Omental fat pad (tissue), 4 donors: ENCODE results near the gene ITSN1. TPM values are rescaled to one million over a fixed set of nuclear protein-coding genes. Genes with fewer than 3 reads are reported as not detected.

Experiments used
- ATAC-seq: fragments of 150-250 bp; one replicate; pipeline ENCODE4 v1.9.1; 2016; ENCODE audit warnings: mild to moderate bottlenecking, moderate library complexity; ENCODE audit not compliant: low FRiP score
- DNase-seq: peaks from one replicate; pipeline ENCODE4 v3.0.0-alpha.2; 2019; ENCODE audit warnings: low spot score
- total RNA-seq, 4 donors: library from RNA; depleted of rRNA; stranded (reverse); fragments of >200 nt; gene quantifications; one replicate each; pipeline ENCODE4 v1.1.0, GENCODE V29; 2016
- TF ChIP-seq, protein P1 (sequence below), 3 donors: fragments of 450-650 bp; IDR thresholded peaks; one replicate each; pipeline ENCODE4 v1.5.1; 2016 to 2017; ENCODE audit warnings: antibody characterized with exemption in 3 of 3, mild to moderate bottlenecking in 3 of 3, moderate library complexity in 2 of 3

Gene ITSN1
- total RNA-seq, 4 donors from 2014 or later = 71.4 to 248 (median 151) TPM

DNA sequence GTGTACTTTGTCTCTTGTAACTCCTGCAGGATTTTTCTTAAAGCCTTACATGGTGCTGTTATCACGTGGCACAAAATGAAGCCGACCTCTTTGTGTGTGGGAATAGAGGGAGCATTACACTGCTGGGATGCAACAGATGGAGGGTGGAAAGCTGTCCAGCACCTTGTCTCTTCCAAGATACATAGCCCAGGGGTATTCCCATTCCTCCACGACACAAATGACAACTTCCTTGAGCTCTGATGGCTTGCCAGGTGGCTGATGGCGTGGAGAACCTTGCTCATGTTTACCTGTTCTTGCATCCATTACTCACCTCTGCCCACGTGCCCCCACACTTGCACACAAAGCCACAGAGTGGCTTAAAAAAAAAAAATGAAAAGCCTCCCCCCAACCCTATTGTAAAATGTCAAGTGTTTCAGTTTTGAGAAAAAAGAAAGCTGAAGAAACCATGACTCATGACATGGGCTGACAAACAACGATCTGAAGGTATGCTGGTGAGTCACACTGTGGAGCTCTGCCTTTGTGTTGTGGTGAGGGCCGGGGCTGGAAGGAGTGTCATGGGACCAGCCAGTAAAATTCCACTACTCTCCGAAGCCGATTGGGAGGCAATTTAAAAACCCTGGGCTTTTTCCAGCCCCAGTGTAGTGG is 305.3 kb downstream of the ITSN1 start:
- TF ChIP-seq, protein P1, sequence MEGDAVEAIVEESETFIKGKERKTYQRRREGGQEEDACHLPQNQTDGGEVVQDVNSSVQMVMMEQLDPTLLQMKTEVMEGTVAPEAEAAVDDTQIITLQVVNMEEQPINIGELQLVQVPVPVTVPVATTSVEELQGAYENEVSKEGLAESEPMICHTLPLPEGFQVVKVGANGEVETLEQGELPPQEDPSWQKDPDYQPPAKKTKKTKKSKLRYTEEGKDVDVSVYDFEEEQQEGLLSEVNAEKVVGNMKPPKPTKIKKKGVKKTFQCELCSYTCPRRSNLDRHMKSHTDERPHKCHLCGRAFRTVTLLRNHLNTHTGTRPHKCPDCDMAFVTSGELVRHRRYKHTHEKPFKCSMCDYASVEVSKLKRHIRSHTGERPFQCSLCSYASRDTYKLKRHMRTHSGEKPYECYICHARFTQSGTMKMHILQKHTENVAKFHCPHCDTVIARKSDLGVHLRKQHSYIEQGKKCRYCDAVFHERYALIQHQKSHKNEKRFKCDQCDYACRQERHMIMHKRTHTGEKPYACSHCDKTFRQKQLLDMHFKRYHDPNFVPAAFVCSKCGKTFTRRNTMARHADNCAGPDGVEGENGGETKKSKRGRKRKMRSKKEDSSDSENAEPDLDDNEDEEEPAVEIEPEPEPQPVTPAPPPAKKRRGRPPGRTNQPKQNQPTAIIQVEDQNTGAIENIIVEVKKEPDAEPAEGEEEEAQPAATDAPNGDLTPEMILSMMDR (IDR thresholded peaks at IDR 0.05) = no peak
- peak; percentile 69 for DNase-seq

DNA sequence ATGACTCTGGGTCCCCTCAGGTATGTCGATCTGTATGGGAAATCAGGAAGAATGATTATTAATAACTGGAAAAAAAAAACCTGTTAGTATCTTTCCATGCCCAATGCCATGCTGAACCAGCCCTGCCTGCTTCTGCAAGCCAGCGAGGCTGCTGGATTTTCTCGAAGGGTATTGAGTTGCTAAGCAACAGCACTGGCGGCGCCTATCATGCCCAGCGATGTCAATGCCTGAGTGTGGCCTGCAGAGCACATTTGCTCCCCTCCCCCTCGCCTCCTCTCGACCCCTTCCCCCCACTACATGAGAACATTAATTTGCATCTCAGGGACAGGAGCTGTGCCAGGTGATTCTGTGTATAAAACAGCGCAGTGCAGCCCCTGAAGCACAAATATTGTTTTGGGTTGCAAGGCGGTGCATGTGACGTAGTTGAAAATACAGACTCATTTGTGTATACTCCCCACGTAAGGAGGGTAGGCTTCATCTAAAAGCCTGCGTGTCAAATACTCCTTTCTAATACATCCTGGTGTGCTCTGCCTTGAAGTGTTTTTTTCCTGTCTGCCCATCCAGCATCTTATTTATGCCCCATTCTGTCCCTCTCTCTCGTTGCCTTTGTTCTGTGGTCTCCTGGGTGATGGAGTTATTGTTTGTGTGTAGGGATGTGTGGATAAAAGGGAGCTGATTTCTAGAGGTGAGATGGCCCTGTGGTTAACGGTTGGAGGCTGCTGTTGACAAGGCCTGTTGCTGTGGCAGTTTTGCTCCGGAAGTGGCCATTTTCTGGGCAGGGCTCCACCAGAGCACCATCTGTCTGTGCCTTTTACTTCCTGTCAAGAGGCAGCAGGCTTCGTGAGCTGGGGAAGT is 306.0 kb downstream of the ITSN1 start:
- DNase-seq = no peak
- ATAC-seq = no peak
- TF ChIP-seq, protein P1 (IDR thresholded peaks at IDR 0.05) = no peak

More for the DNA sequence above, 305.3 kb downstream of the ITSN1 start:
- peak; percentile 96 for ATAC-seq

DNA sequence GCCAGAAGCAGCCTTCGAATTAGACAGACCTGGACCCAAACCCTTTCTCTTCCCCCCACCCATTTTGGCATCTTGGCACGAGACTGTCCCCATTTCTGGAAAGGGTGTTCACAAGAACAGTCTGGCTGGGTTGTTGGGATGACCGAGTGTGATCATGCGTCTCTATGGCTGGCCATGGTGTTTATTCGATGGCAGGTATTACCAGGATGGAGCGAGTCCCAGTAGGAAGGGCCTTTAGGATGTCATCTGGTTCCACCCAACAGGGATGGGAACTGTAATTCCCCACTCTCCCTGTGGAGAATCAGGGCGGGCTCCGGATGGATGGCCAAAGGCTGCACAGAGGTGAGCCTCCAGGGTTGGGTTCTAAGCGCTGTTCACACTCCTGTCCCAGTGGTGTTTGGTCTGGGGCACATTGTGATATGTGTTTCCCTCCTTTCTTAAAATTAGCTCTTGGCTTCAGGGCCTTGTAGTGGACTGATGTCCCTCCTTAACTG is 306.7 kb downstream of the ITSN1 start:
- ATAC-seq (no peak), DNase-seq (no peak)
- TF ChIP-seq, protein P1 (IDR thresholded peaks at IDR 0.05) = no peak

Other genes with a start within 250 kb of the ITSN1 start
- gene IFNGR2, start 239.1 kb upstream of the ITSN1 start, total RNA-seq = 100 to 1,000 TPM in 1 of 4 donors, 10 to 100 TPM in 3; 69.5 to 121 (median 82.4) TPM
- gene TMEM50B, start 162.5 kb upstream of the ITSN1 start, total RNA-seq = 10 to 100 TPM; 53.8 to 83.5 (median 57.0) TPM
- gene DNAJC28, start 150.8 kb upstream of the ITSN1 start, total RNA-seq = 1 to 10 TPM; 1.0 to 2.0 (median 1.3) TPM
- gene GART, start 100.4 kb upstream of the ITSN1 start, total RNA-seq = 100 to 1,000 TPM; 102 to 208 (median 127) TPM
- gene SON, start 99.5 kb upstream of the ITSN1 start, total RNA-seq = 100 to 1,000 TPM; 244 to 508 (median 432) TPM
- 10 to 100 TPM in 2 of 4 donors, 1 to 10 TPM in 2; 5.0 to 15.3 (median 9.0) TPM for gene DONSON, start 53.8 kb upstream of the ITSN1 start, total RNA-seq
- gene CRYZL1, start 760 bp upstream of the ITSN1 start, total RNA-seq = 10 to 100 TPM; 24.1 to 57.8 (median 28.3) TPM